Measurements from ENCODE around the gene CA11.

CA11 gene

DNA sequence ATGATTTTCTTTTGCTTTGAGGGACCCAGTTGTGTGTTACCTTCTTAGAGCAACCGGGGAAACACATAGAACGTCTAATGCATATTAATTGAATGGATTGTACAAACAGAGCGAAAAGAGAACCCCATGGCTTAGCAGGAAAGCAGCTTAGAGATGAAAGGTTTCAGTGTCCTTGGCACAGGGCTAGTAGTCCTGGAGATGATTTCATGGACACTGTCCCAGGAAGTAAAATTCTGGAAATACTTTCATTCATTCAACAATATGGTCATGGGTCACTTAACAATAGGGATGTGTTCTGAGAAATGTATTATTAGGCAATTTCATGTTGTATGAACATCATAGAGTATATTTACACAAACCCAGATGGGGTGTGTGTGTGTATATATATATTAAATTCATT, 40.1 kb upstream of the CA11 start:
- Histone ChIP-seq H3K36me3 (replicated peaks; ENCODE audit: insufficient read depth, low read length) (no peaks in the 10 kb centered on the region), H3K27me3 (replicated peaks; ENCODE audit: insufficient read depth, low read length) (peaks cover 91% of the 10 kb centered on the region), H3K9me2 (replicated peaks; ENCODE audit: insufficient read depth, low read length) (no peaks in the 10 kb centered on the region), H3K79me2 (ENCODE audit: low read length) (no peaks in the 10 kb centered on the region), H3K4me2 (ENCODE audit: low read depth, low read length) (no peak overlapping the region), H3K27ac (ENCODE audit: low read length) (no peak overlapping the region), H3K9me3 (replicated peaks; ENCODE audit: insufficient read depth, low read length) (no peaks in the 10 kb centered on the region), H3K4me3 (ENCODE audit: low read length) (no peak overlapping the region), H3F3A (ENCODE audit: insufficient read depth, low read length) (no peaks in the 10 kb centered on the region), H2AFZ (ENCODE audit: low read length) (no peak overlapping the region), H4K20me1 (ENCODE audit: insufficient read depth, low read length) (no peaks in the 10 kb centered on the region), H3K4me1 (ENCODE audit: low read length) (no peaks in the 10 kb centered on the region), H3K9ac (ENCODE audit: low read length) (no peak overlapping the region)
- TF ChIP-seq EZH2 (optimal IDR thresholded peaks at IDR 0.05; ENCODE audit: low read depth, low read length) (no peak), EZH2phosphoT487 (IDR thresholded peaks at IDR 0.05; ENCODE audit: low read length) (no peak), CTCF (IDR thresholded peaks at IDR 0.05; ENCODE audit: low read length) (no peak)
- no peak for DNase-seq

GRCh38 chr19:48685583-48685982, 39.6 kb upstream of the CA11 start:
- TF ChIP-seq EZH2 (optimal IDR thresholded peaks at IDR 0.05; ENCODE audit: low read depth, low read length) (no peak), EZH2phosphoT487 (IDR thresholded peaks at IDR 0.05; ENCODE audit: low read length) (no peak), CTCF (IDR thresholded peaks at IDR 0.05; ENCODE audit: low read length) (no peak)
- Histone ChIP-seq H4K20me1 (ENCODE audit: insufficient read depth, low read length) (no peaks in the 10 kb centered on the region), H3K4me1 (ENCODE audit: low read length) (no peaks in the 10 kb centered on the region), H3K4me3 (ENCODE audit: low read length) (no peak overlapping the region), H3K27ac (ENCODE audit: low read length) (no peak overlapping the region), H3K36me3 (replicated peaks; ENCODE audit: insufficient read depth, low read length) (no peaks in the 10 kb centered on the region), H2AFZ (ENCODE audit: low read length) (no peak overlapping the region), H3K9me2 (replicated peaks; ENCODE audit: insufficient read depth, low read length) (no peaks in the 10 kb centered on the region), H3K27me3 (replicated peaks; ENCODE audit: insufficient read depth, low read length) (peaks cover 93% of the 10 kb centered on the region), H3F3A (ENCODE audit: insufficient read depth, low read length) (no peaks in the 10 kb centered on the region), H3K9ac (ENCODE audit: low read length) (no peak overlapping the region), H3K9me3 (replicated peaks; ENCODE audit: insufficient read depth, low read length) (no peaks in the 10 kb centered on the region), H3K4me2 (ENCODE audit: low read depth, low read length) (no peak overlapping the region), H3K79me2 (ENCODE audit: low read length) (no peaks in the 10 kb centered on the region)
- DNase-seq, result no peak

DNA sequence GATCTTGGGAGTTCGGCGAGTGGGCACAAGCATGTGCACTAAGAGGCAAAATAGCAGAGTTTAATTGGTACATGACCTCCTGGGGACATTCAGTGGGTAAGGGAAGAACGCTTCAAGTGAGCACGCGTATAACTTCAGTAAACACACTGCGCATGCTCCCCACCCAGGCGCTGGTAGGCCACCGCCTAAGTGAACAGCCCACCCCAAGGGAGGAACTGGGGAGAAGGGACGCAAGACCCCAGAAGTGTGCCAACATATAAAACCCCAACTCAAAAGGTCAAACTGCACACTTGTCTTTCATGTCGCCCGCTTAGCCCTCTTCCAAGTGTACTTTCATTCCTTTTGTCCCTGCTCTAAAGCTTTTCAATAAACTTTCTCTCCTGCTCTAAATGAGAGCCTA, 37.4 kb upstream of the CA11 start:
- Histone ChIP-seq H4K20me1 (ENCODE audit: insufficient read depth, low read length) (no peaks in the 10 kb centered on the region), H3K27ac (ENCODE audit: low read length) (no peak overlapping the region), H3K79me2 (ENCODE audit: low read length) (no peaks in the 10 kb centered on the region), H3K4me3 (ENCODE audit: low read length) (no peak overlapping the region; the same call in 1 of the 2 replicates), H3K27me3 (replicated peaks; ENCODE audit: insufficient read depth, low read length) (peaks cover 95% of the 10 kb centered on the region), H3F3A (ENCODE audit: insufficient read depth, low read length) (no peaks in the 10 kb centered on the region), H3K9ac (ENCODE audit: low read length) (no peak overlapping the region), H3K9me3 (replicated peaks; ENCODE audit: insufficient read depth, low read length) (no peaks in the 10 kb centered on the region), H3K36me3 (replicated peaks; ENCODE audit: insufficient read depth, low read length) (no peaks in the 10 kb centered on the region), H3K9me2 (replicated peaks; ENCODE audit: insufficient read depth, low read length) (no peaks in the 10 kb centered on the region), H3K4me1 (ENCODE audit: low read length) (no peaks in the 10 kb centered on the region), H3K4me2 (ENCODE audit: low read depth, low read length) (peak overlapping the region; percentile 43; the same call in 1 of the 2 replicates), H2AFZ (ENCODE audit: low read length) (no peak overlapping the region)
- TF ChIP-seq CTCF (IDR thresholded peaks at IDR 0.05; ENCODE audit: low read length) (no peak), EZH2phosphoT487 (IDR thresholded peaks at IDR 0.05; ENCODE audit: low read length) (no peak), EZH2 (optimal IDR thresholded peaks at IDR 0.05; ENCODE audit: low read depth, low read length) (no peak)
- DNase-seq, result peak; percentile 17
